GM12891 (cell line): ENCODE results near the gene GCC2.

Experiments used
- PAX5 ChIP-seq: IDR thresholded peaks from 2 replicates; pipeline ENCODE4 v1.6.1; 2011; ENCODE audit warnings: low read length, moderate library complexity, mild to moderate bottlenecking; ENCODE audit not compliant: insufficient read depth, severe bottlenecking
- POLR2A ChIP-seq: IDR thresholded peaks from 2 replicates; pipeline ENCODE4 v1.6.1; 2011; ENCODE audit warnings: low read depth, low read length, control low read depth
- POLR2AphosphoS5 ChIP-seq: IDR thresholded peaks from 2 replicates; pipeline ENCODE4 v1.6.1; 2011; ENCODE audit warnings: low read depth, low read length, control low read depth
- TAF1 ChIP-seq: IDR thresholded peaks from 2 replicates; pipeline ENCODE4 v1.6.1; 2011; ENCODE audit warnings: low read depth, low read length, control low read depth

- TF ChIP-seq POLR2AphosphoS5, result no peak
- TF ChIP-seq POLR2A, result no peak
- TF ChIP-seq TAF1, result no peak
- no peak for TF ChIP-seq PAX5
Measured at GRCh38 chr2:108459441-108459840, 10.4 kb downstream of the GCC2 start.
